CD1c-positive myeloid dendritic cell (primary cell): ENCODE measurements around the gene HS3ST4.
"Not testable (repeated sequence)": the region's sequence is repeated elsewhere in the genome, so short reads cannot be mapped to it uniquely, and the experiment has no call there.

ENCODE experiments used
- DNase-seq: peaks from one replicate; pipeline ENCODE4 v3.0.0-alpha.2; 2016; ENCODE audit errors: extremely low spot score

The HS3ST4 gene

GRCh38 chr16:25988882-25989281 lies 297.1 kb downstream of the HS3ST4 start:
- DNase-seq, result no peak

GRCh38 chr16:25996052-25996451 lies 304.3 kb downstream of the HS3ST4 start:
- DNase-seq, result no peak

- no peak for DNase-seq
Observed at GRCh38 chr16:26005336-26005735, 313.6 kb downstream of the HS3ST4 start.

GRCh38 chr16:26012376-26012775 lies 320.6 kb downstream of the HS3ST4 start:
- DNase-seq, result no peak

GRCh38 chr16:26015776-26016175 lies 324.0 kb downstream of the HS3ST4 start:
- no peak for DNase-seq

GRCh38 chr16:26016989-26017388 lies 325.2 kb downstream of the HS3ST4 start:
- DNase-seq, result no peak

- no peak for DNase-seq
Observed at GRCh38 chr16:26019381-26020242, 327.9 kb downstream of the HS3ST4 start.

- no peak for DNase-seq
Observed at GRCh38 chr16:26026709-26027450, 335.1 kb downstream of the HS3ST4 start.

GRCh38 chr16:26031286-26031685 lies 339.5 kb downstream of the HS3ST4 start:
- no peak for DNase-seq

- DNase-seq, result not testable (repeated sequence)
Observed at GRCh38 chr16:26032661-26033060, 340.9 kb downstream of the HS3ST4 start.

GRCh38 chr16:26041952-26042668 lies 350.4 kb downstream of the HS3ST4 start:
- DNase-seq, result no peak

GRCh38 chr16:26050472-26050871 lies 358.7 kb downstream of the HS3ST4 start:
- no peak for DNase-seq

- no peak for DNase-seq
Observed at GRCh38 chr16:26051063-26051462, 359.3 kb downstream of the HS3ST4 start.

- DNase-seq, result no peak
Observed at GRCh38 chr16:26053889-26054288, 362.1 kb downstream of the HS3ST4 start.

GRCh38 chr16:26058326-26058725 lies 366.6 kb downstream of the HS3ST4 start:
- no peak for DNase-seq

GRCh38 chr16:26070302-26071100 lies 378.7 kb downstream of the HS3ST4 start:
- DNase-seq, result no peak

GRCh38 chr16:26071101-26071866 lies 379.5 kb downstream of the HS3ST4 start:
- no peak for DNase-seq

- DNase-seq, result no peak
Observed at GRCh38 chr16:26078716-26079355, 387.1 kb downstream of the HS3ST4 start.

GRCh38 chr16:26087091-26087490 lies 395.3 kb downstream of the HS3ST4 start:
- DNase-seq, result no peak

- no peak for DNase-seq
Observed at GRCh38 chr16:26091511-26091910, 399.8 kb downstream of the HS3ST4 start.
